ENCODE measurements around the gene TWIST2. TPM values are rescaled to one million over a fixed set of nuclear protein-coding genes. Genes with fewer than 3 reads are reported as not detected.

The TWIST2 gene
- total RNA-seq, 3 donors from 2014 or later = 1.1 to 13.4 (median 3.1) TPM

DNA sequence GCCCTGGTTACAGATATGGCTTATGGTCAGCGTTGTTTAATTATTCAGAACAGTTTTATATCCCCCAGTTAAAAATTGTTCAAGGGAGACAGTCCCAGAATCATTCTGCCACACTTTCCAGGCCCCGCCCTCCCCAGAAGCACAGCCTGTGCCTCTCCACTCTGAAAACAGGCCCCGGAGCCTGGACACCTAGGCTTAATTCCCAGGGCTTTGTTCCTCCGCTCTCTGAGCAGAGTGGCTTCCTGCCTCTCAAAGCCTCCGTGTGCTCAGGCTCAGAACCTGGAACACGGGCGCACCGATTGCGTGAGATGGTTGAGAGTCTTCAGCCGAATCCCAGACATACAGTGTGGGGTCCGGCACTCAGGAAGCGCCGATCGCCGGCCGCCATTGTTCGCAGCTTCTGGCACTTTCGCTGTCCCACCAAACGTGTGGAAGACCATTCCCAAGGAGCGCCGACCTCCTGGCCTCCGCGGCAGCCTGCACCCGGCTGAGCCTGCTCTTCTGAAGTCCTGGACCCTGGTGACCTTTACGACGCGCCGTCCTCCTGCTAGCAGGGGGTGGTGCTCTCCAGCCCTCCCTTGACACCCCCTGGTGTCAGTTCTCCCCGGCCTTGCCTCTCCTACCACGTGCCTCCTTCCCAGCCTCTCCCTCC is 45.6 kb downstream of the TWIST2 start:
- Histone ChIP-seq H3K9me3 (no peaks in the 10 kb centered on the region), H3K36me3 (ENCODE audit: low read depth) (no peaks in the 10 kb centered on the region), H3K4me3 (no peak overlapping the region), H3K4me1 (ENCODE audit: low read depth) (peaks cover 2% of the 10 kb centered on the region)
- TF ChIP-seq, protein P1, sequence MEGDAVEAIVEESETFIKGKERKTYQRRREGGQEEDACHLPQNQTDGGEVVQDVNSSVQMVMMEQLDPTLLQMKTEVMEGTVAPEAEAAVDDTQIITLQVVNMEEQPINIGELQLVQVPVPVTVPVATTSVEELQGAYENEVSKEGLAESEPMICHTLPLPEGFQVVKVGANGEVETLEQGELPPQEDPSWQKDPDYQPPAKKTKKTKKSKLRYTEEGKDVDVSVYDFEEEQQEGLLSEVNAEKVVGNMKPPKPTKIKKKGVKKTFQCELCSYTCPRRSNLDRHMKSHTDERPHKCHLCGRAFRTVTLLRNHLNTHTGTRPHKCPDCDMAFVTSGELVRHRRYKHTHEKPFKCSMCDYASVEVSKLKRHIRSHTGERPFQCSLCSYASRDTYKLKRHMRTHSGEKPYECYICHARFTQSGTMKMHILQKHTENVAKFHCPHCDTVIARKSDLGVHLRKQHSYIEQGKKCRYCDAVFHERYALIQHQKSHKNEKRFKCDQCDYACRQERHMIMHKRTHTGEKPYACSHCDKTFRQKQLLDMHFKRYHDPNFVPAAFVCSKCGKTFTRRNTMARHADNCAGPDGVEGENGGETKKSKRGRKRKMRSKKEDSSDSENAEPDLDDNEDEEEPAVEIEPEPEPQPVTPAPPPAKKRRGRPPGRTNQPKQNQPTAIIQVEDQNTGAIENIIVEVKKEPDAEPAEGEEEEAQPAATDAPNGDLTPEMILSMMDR (IDR thresholded peaks at IDR 0.05) = no peak
- intact Hi-C loops (cut with DNase I, micrococcal nuclease) = no loop called here
- DNase-seq (no peak), ATAC-seq (no peak)

DNA sequence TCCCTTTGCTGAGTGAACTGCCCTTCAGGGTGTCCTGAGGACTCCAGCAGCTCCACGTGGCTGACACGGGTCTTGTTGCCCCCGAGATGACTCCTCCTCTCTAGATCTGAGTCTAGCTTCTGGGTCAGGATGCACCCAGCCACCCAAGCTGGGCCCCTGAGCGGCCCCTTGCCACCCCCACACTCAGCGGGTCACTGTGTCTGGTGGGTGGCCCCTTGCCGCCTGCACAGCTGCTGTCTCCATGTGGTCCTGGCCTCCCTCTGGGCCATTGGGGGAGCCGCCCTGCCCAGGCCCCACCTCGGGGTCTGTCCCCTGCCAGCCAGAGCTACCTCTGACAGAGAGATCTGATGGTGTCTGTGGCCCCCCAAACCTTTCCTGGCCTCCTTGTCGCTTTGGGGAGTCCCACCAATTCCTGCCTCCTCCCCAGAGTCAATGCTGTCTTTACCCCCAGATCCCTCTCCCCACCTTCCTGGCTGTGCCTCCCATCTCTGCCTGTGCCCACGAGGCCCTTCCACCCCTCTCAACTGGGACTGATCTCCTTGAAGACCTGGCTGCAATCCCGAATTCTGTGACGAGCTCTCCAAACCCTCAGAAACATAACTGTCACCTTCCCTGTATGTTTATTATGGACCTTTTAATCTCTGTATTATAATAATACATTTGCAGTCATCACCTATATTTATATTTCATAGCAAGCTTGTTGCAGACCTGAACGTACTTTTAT is 46.5 kb downstream of the TWIST2 start:
- ATAC-seq = no peak
- H3K36me3 ChIP-seq (ENCODE audit: low read depth) = no peaks in the 10 kb centered on the region
- DNase-seq = no peak
- intact Hi-C loops (cut with DNase I, micrococcal nuclease) = no loop called here
- no peaks in the 10 kb centered on the region for H3K9me3 ChIP-seq
- TF ChIP-seq, protein P1 (IDR thresholded peaks at IDR 0.05) = no peak
- H3K4me3 ChIP-seq = no peak overlapping the region
- H3K4me1 ChIP-seq (ENCODE audit: low read depth) = peaks cover 2% of the 10 kb centered on the region

DNA sequence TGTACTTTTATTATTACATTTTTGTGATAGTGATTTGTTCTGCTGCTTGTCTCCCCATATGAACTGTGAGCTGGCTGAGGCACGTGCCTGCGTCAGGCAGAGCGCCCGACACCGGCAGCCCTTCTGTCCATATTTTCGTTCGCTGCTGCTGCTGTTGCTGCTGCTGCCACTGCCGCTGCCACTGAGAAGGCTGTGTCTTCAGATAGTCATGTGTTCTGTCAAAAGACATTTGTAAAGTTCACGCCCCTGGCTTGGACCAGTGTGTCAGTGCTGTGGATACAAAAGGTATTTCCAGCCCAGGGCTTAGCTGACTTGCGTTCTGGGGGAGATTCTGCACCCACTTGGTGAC is 47.0 kb downstream of the TWIST2 start:
- peaks cover 2% of the 10 kb centered on the region for H3K4me1 ChIP-seq (ENCODE audit: low read depth)
- TF ChIP-seq, protein P1 (IDR thresholded peaks at IDR 0.05) = no peak

DNA sequence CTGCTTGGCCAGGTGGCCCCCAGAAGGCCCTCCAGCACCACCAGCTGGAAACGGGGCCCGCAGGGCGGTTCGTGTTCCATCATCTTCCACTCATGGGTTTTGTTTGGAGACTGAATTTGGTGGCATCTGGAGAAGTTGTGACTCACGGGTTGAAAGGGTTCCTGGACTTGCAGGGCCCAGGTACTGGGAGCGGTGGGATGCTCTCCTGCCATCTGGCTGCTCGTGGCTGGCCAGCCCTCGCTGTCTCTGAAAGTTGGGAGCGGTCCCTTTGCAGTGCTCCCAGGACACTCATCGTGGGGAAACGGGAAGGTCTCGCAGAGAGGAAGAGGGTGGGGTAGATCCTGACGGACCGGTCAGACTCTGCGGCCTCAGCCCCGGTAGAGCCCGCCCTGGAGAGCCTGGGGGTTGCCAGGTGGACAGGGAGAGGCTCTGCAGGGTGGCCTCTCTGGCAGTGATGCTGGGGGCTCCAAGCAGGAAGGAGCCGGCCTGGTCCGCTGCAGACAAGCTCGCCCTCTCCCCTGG is 47.5 kb downstream of the TWIST2 start:
- TF ChIP-seq, protein P1 (IDR thresholded peaks at IDR 0.05) = no peak
- intact Hi-C loops (cut with DNase I, micrococcal nuclease) = no loop called here
- peaks cover 2% of the 10 kb centered on the region for H3K4me1 ChIP-seq (ENCODE audit: low read depth)
- no peaks in the 10 kb centered on the region for H3K9me3 ChIP-seq
- ATAC-seq = no peak
- DNase-seq = no peak
- no peak overlapping the region for H3K4me3 ChIP-seq
- H3K36me3 ChIP-seq (ENCODE audit: low read depth) = no peaks in the 10 kb centered on the region

More for the DNA sequence above, 47.0 kb downstream of the TWIST2 start:
- DNase-seq = no peak
- Histone ChIP-seq H3K9me3 (no peaks in the 10 kb centered on the region), H3K4me3 (no peak overlapping the region), H3K36me3 (ENCODE audit: low read depth) (no peaks in the 10 kb centered on the region)
- no peak for ATAC-seq
- intact Hi-C loops (cut with DNase I, micrococcal nuclease) = no loop called here

DNA sequence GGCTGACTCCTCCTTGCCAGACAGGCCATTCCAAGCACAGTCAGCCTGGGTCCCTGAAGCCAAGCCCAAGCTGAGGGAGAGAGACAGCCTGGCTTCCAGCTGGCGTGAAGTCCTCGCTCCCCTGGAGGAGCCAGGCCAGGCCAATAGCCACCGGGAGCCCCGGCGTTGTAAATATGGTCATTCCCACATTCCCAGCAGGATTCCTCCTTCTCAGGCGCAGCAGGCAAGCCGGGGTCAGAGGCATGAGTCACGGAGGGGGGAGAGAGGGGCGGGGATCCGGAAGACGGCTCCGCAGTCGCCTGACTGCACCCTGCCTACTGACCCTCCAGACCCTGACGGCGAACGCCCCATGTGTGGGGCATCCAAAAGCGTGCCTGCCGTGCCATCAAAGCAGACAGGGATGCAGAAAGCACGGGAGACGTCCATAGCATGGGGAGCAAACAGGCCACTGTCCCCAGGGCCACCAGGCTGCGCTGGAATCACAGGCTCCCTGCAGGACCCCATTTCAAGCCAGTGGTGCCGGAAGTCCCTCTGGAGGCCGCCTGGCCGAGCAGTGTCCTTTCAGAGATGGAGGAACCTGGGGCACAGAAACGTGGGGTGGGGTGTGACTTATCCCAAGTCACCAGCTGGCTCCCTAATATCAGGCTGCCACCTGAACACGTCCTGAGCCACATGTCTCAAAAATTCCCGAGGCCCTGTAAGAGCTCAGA is 48.2 kb downstream of the TWIST2 start:
- ATAC-seq (peak; percentile 59), DNase-seq (peak; percentile 41 to 67 (median 53))
- H3K4me1 ChIP-seq (ENCODE audit: low read depth) = peaks cover 2% of the 10 kb centered on the region
- no peak overlapping the region for H3K4me3 ChIP-seq
- H3K9me3 ChIP-seq = no peaks in the 10 kb centered on the region
- intact Hi-C loops (cut with DNase I, micrococcal nuclease) = no loop called here
- TF ChIP-seq, protein P1 (IDR thresholded peaks at IDR 0.05) = no peak
- no peaks in the 10 kb centered on the region for H3K36me3 ChIP-seq (ENCODE audit: low read depth)

Measured in mucosa of descending colon (tissue), 3 donors.